OCI-LY3 (cell line): ENCODE data around the gene DCTN1.

ENCODE experiments used
- EZH2phosphoT487 ChIP-seq: fragments of 200-600 bp; shearing (Covaris generic); IDR thresholded peaks from 2 replicates; pipeline ENCODE4 v1.6.1; 2018; ENCODE audit warnings: antibody characterized with exemption, mixed run types, low read depth
- TF ChIP-seq, protein P1 (sequence below): fragments of 200-600, 300-600 bp; sonication (generic); IDR thresholded peaks from 2 replicates; pipeline ENCODE4 v1.5.1; 2014; ENCODE audit warnings: antibody characterized with exemption, low read length, low read depth

GRCh38 chr2:74414441-74414840 lies 34.3 kb upstream of the DCTN1 start:
- TF ChIP-seq, protein P1, sequence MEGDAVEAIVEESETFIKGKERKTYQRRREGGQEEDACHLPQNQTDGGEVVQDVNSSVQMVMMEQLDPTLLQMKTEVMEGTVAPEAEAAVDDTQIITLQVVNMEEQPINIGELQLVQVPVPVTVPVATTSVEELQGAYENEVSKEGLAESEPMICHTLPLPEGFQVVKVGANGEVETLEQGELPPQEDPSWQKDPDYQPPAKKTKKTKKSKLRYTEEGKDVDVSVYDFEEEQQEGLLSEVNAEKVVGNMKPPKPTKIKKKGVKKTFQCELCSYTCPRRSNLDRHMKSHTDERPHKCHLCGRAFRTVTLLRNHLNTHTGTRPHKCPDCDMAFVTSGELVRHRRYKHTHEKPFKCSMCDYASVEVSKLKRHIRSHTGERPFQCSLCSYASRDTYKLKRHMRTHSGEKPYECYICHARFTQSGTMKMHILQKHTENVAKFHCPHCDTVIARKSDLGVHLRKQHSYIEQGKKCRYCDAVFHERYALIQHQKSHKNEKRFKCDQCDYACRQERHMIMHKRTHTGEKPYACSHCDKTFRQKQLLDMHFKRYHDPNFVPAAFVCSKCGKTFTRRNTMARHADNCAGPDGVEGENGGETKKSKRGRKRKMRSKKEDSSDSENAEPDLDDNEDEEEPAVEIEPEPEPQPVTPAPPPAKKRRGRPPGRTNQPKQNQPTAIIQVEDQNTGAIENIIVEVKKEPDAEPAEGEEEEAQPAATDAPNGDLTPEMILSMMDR, result no peak
- no peak for TF ChIP-seq EZH2phosphoT487
